Liver (tissue), 9 donors: ENCODE data around the gene XIAP. TPM values are rescaled to one million over a fixed set of nuclear protein-coding genes. Genes with fewer than 3 reads are reported as not detected.
"Not testable (repeated sequence)": the region's sequence is repeated elsewhere in the genome, so short reads cannot be mapped to it uniquely, and the experiment has no call there.

Experiments used
- DNase-seq: peaks from one replicate; pipeline ENCODE4 v3.0.0-alpha.2; 2017; ENCODE audit warnings: low spot score
- H3K27ac ChIP-seq, 2 donors: one replicate each; pipeline ENCODE4 v1.7.0; 2013; ENCODE audit warnings: inconsistent platforms in 2 of 2, low read length in 2 of 2, control low read depth in 1 of 2, low read depth in 1 of 2, mild to moderate bottlenecking in 1 of 2
- H3K27me3 ChIP-seq, 4 donors: one replicate each; pipeline versions ENCODE4 v1.6.1 to v1.7.0; 2013; ENCODE audit warnings: low read length in 3 of 4, inconsistent platforms in 1 of 4, mild to moderate bottlenecking in 1 of 4, moderate library complexity in 1 of 4; ENCODE audit not compliant: control insufficient read depth in 4 of 4, insufficient read depth in 4 of 4
- H3K36me3 ChIP-seq, 4 donors: one replicate each; pipeline versions ENCODE4 v1.6.1 to v1.7.0; 2013; ENCODE audit warnings: low read length in 3 of 4, mild to moderate bottlenecking in 3 of 4, low read depth in 1 of 4, moderate library complexity in 1 of 4; ENCODE audit not compliant: control insufficient read depth in 4 of 4, insufficient read depth in 3 of 4
- H3K4me1 ChIP-seq, 4 donors: one replicate each; pipeline versions ENCODE4 v1.6.1 to v1.7.0; 2013; ENCODE audit warnings: low read length in 3 of 4, mild to moderate bottlenecking in 3 of 4, moderate library complexity in 1 of 4; ENCODE audit not compliant: control insufficient read depth in 4 of 4, insufficient read depth in 4 of 4
- H3K4me3 ChIP-seq, 3 donors: one replicate each; pipeline versions ENCODE4 v1.6.1 to v1.7.0; 2013; ENCODE audit warnings: low read length in 3 of 3, control low read depth in 1 of 3, low read depth in 1 of 3, mild to moderate bottlenecking in 1 of 3
- H3K9ac ChIP-seq, 2 donors: one replicate each; pipeline ENCODE4 v1.7.0; 2013; ENCODE audit warnings: low read length in 2 of 2, mild to moderate bottlenecking in 2 of 2, moderate library complexity in 2 of 2, control low read depth in 1 of 2, low read depth in 1 of 2
- H3K9me3 ChIP-seq, 4 donors: one replicate each; pipeline versions ENCODE4 v1.6.1 to v1.7.0; 2013; ENCODE audit warnings: low read length in 3 of 4; ENCODE audit not compliant: control insufficient read depth in 4 of 4
- CTCF ChIP-seq: fragments of 150-350 bp; IDR thresholded peaks from 2 replicates; pipeline ENCODE4 v1.5.1; 2017; ENCODE audit warnings: improper control_type of control experiment, low read depth, low read length; ENCODE audit not compliant: missing input control
- FOXA1 ChIP-seq: IDR thresholded peaks from 2 replicates; pipeline ENCODE4 v1.6.1; 2016; ENCODE audit warnings: antibody characterized with exemption
- FOXA2 ChIP-seq: IDR thresholded peaks from 2 replicates; pipeline ENCODE4 v1.6.1; 2016; ENCODE audit warnings: antibody characterized with exemption
- GABPA ChIP-seq, 2 donors: IDR thresholded peaks in 1 of 2; conservative IDR thresholded peaks in 1 of 2; 2 replicates each; pipeline ENCODE4 v1.6.1; 2016; ENCODE audit warnings: antibody characterized with exemption in 2 of 2, mild to moderate bottlenecking in 1 of 2, moderate library complexity in 1 of 2
- HNF4G ChIP-seq: IDR thresholded peaks from 2 replicates; pipeline ENCODE4 v1.6.1; 2016; ENCODE audit warnings: antibody characterized with exemption
- JUND ChIP-seq, 2 donors: IDR thresholded peaks; 2 replicates each; pipeline ENCODE4 v1.6.1; 2016; ENCODE audit warnings: antibody characterized with exemption in 2 of 2
- MAX ChIP-seq: IDR thresholded peaks from 2 replicates; pipeline ENCODE4 v1.6.1; 2016; ENCODE audit warnings: antibody characterized with exemption
- NR2F2 ChIP-seq: IDR thresholded peaks from 2 replicates; pipeline ENCODE4 v1.6.1; 2016; ENCODE audit warnings: antibody characterized with exemption
- REST ChIP-seq: IDR thresholded peaks from 2 replicates; pipeline ENCODE4 v1.6.1; 2016; ENCODE audit warnings: antibody characterized with exemption, mild to moderate bottlenecking
- RXRA ChIP-seq, 2 donors: IDR thresholded peaks; 2 replicates each; pipeline ENCODE4 v1.6.1; 2017 to 2018; ENCODE audit warnings: antibody characterized with exemption in 2 of 2, mild to moderate bottlenecking in 1 of 2
- SP1 ChIP-seq: IDR thresholded peaks from 2 replicates; pipeline ENCODE4 v1.6.1; 2018; ENCODE audit warnings: antibody characterized with exemption, mild to moderate bottlenecking
- YY1 ChIP-seq: IDR thresholded peaks from 2 replicates; pipeline ENCODE4 v1.6.1; 2016; ENCODE audit warnings: antibody characterized with exemption, mild to moderate bottlenecking
- ZBTB33 ChIP-seq: IDR thresholded peaks from 2 replicates; pipeline ENCODE4 v1.6.1; 2016; ENCODE audit warnings: antibody characterized with exemption
- WGBS: extraction: QIAGEN DNeasy Blood & Tissue Kit; methylation state at CpG from one replicate; pipeline ENCODE4 v1.1.7; 2013; 5-methylcytosine and 5-hydroxymethylcytosine counted together
- polyA plus RNA-seq, 2 donors: library from polyadenylated mRNA; stranded (reverse) in 1 of 2; unstranded in 1 of 2; fragments of 200-250 nt in 1 of 2; fragments of >200 nt in 1 of 2; fragmentation: Nextera tagmentation in 1 of 2; extraction: Ambion mirVana in 1 of 2; gene quantifications; one replicate each; pipeline versions ENCODE4 v1.2.1 to v1.2.3, GENCODE V29; 2013 to 2015
- total RNA-seq, 2 donors: library from RNA; depleted of rRNA; stranded (reverse); fragments of >200 nt; gene quantifications; one replicate each; pipeline ENCODE4 v1.2.3, GENCODE V29; 2014
- donor health status: healthy.
- donor health status: healthy.
- donor health status: healthy.
- donor health status: healthy.
- donor health status: healthy.

Gene XIAP
- total and polyA plus RNA-seq, 4 donors: 7.8 to 22.8 (median 15.6) TPM

GRCh38 chrX:123834116-123834515 lies 25.7 kb upstream of the XIAP start:
- no peak overlapping the region for H3K4me3 ChIP-seq
- H3K36me3 ChIP-seq: no peaks in the 10 kb centered on the region
- TF ChIP-seq MAX (no peak), REST (no peak), YY1 (no peak), FOXA1 (no peak), ZBTB33 (no peak), GABPA (IDR thresholded peaks at IDR 0.05 in 1 of 2, conservative IDR thresholded peaks at IDR 0.05 in 1 of 2) (no peak), HNF4G (no peak), SP1 (no peak), CTCF (no peak)
- DNase-seq: no peak
- no peak overlapping the region for H3K9ac ChIP-seq
- H3K27ac ChIP-seq: no peak overlapping the region
- no peaks in the 10 kb centered on the region for H3K27me3 ChIP-seq
- WGBS: 86% methylated on average over 1 of the region's 1 CpG
- H3K9me3 ChIP-seq: no peaks in the 10 kb centered on the region
- H3K4me1 ChIP-seq: peaks cover 0 to 4% (median 1%) of the 10 kb centered on the region in 4 donors

GRCh38 chrX:123835661-123836371 lies 24.0 kb upstream of the XIAP start:
- Histone ChIP-seq H3K27ac (no peak overlapping the region), H3K4me1 (no peaks in the 10 kb centered on the region), H3K9me3 (no peaks in the 10 kb centered on the region), H3K9ac (no peak overlapping the region), H3K27me3 (no peaks in the 10 kb centered on the region), H3K4me3 (no peak overlapping the region), H3K36me3 (no peaks in the 10 kb centered on the region)
- 85% methylated on average over 6 of the region's 6 CpGs for WGBS
- TF ChIP-seq RXRA (IDR thresholded peaks at IDR 0.05) (no peak), HNF4G (no peak), GABPA (IDR thresholded peaks at IDR 0.05 in 1 of 2, conservative IDR thresholded peaks at IDR 0.05 in 1 of 2) (no peak), NR2F2 (no peak), JUND (IDR thresholded peaks at IDR 0.05) (no peak), CTCF (no peak), FOXA2 (no peak)
- DNase-seq: no peak

GRCh38 chrX:123845129-123845528 lies 14.7 kb upstream of the XIAP start:
- H3K27ac ChIP-seq, H3K36me3 ChIP-seq, H3K4me1 ChIP-seq, H3K27me3 ChIP-seq, H3K9me3 ChIP-seq, DNase-seq, H3K4me3 ChIP-seq, H3K9ac ChIP-seq: not testable (repeated sequence)
- WGBS: 93% methylated on average over 4 of the region's 4 CpGs
